GM12878 (cell line): Measurements from ENCODE around the gene MUC13. TPM values are rescaled to one million over a fixed set of nuclear protein-coding genes. Genes with fewer than 3 reads are reported as not detected.

Experiments used
- ATF7 ChIP-seq: fragments of 450-650 bp; IDR thresholded peaks from 2 replicates; pipeline ENCODE4 v1.6.1; 2016; ENCODE audit warnings: low read depth, mild to moderate bottlenecking
- BACH1 ChIP-seq: fragments of 450-650 bp; IDR thresholded peaks from 2 replicates; pipeline ENCODE4 v1.6.1; 2017; ENCODE audit warnings: mild to moderate bottlenecking, borderline replicate concordance
- BHLHE40 ChIP-seq, 2 experiments: fragments of 450-650 bp in 1 of 2; IDR thresholded peaks; 2 replicates each; pipeline ENCODE4 v1.6.1; 2011 to 2017; ENCODE audit warnings: low read depth in 2 of 2, borderline replicate concordance in 1 of 2, improper control_type of control experiment in 1 of 2, low read length in 1 of 2, mild to moderate bottlenecking in 1 of 2
- CHD1 ChIP-seq: IDR thresholded peaks from 2 replicates; pipeline ENCODE4 v1.6.1; 2012; ENCODE audit warnings: low read depth, low read length, improper control_type of control experiment
- DPF2 ChIP-seq: fragments of 450-650 bp; IDR thresholded peaks from 2 replicates; pipeline ENCODE4 v1.6.1; 2017; ENCODE audit warnings: mild to moderate bottlenecking
- ELK1 ChIP-seq: IDR thresholded peaks from 2 replicates; pipeline ENCODE4 v1.6.1; 2012; ENCODE audit warnings: low read depth, low read length, improper control_type of control experiment
- GATAD2B ChIP-seq: fragments of 450-650 bp; conservative IDR thresholded peaks from 2 replicates; pipeline ENCODE4 v1.6.1; 2017; ENCODE audit warnings: low read depth, mild to moderate bottlenecking, moderate library complexity
- IKZF1 ChIP-seq: fragments of 450-650 bp; conservative IDR thresholded peaks from 2 replicates; pipeline ENCODE4 v1.6.1; 2017; ENCODE audit warnings: antibody characterized with exemption, mild to moderate bottlenecking
- IKZF2 ChIP-seq, 2 experiments: fragments of 450-650 bp; IDR thresholded peaks; 2 replicates each; pipeline ENCODE4 v1.6.1; 2017; ENCODE audit warnings: mild to moderate bottlenecking in 2 of 2, moderate library complexity in 2 of 2
- KAT2A ChIP-seq: conservative IDR thresholded peaks from 2 replicates; pipeline ENCODE4 v1.6.1; 2011; ENCODE audit warnings: low read depth, low read length; ENCODE audit not compliant: control insufficient read depth
- MEF2A ChIP-seq: IDR thresholded peaks from 2 replicates; pipeline ENCODE4 v1.6.1; 2011; ENCODE audit warnings: low read depth, mild to moderate bottlenecking, low read length, moderate library complexity; ENCODE audit not compliant: insufficient read depth
- MEF2B ChIP-seq: fragments of 450-650 bp; IDR thresholded peaks from 2 replicates; pipeline ENCODE4 v1.6.1; 2018; ENCODE audit warnings: mild to moderate bottlenecking, moderate library complexity; ENCODE audit not compliant: partially characterized antibody, poor library complexity, severe bottlenecking
- MTA2 ChIP-seq: fragments of 450-650 bp; IDR thresholded peaks from 2 replicates; pipeline ENCODE4 v1.6.1; 2016; ENCODE audit warnings: low read depth, mild to moderate bottlenecking, moderate library complexity
- NBN ChIP-seq: fragments of 450-650 bp; IDR thresholded peaks from 2 replicates; pipeline ENCODE4 v1.6.1; 2016
- NFXL1 ChIP-seq: fragments of 450-650 bp; IDR thresholded peaks from 2 replicates; pipeline ENCODE4 v1.6.1; 2017; ENCODE audit warnings: antibody characterized with exemption, mild to moderate bottlenecking, borderline replicate concordance
- PKNOX1 ChIP-seq: fragments of 450-650 bp; IDR thresholded peaks from 2 replicates; pipeline ENCODE4 v1.6.1; 2016; ENCODE audit warnings: mild to moderate bottlenecking
- RAD21 ChIP-seq: IDR thresholded peaks from 2 replicates; pipeline ENCODE4 v1.6.1; 2011; ENCODE audit warnings: mild to moderate bottlenecking, low read depth, low read length, moderate library complexity; ENCODE audit not compliant: insufficient read depth
- RAD51 ChIP-seq: fragments of 450-650 bp; IDR thresholded peaks from 2 replicates; pipeline ENCODE4 v1.6.1; 2016; ENCODE audit warnings: moderate library complexity, mild to moderate bottlenecking, inconsistent platforms
- RB1 ChIP-seq: fragments of 450-650 bp; formaldehyde crosslinking; IDR thresholded peaks from 2 replicates; pipeline ENCODE4 v1.6.1; 2017; ENCODE audit warnings: mild to moderate bottlenecking, borderline replicate concordance
- SMC3 ChIP-seq: IDR thresholded peaks from 2 replicates; pipeline ENCODE4 v1.6.1; 2011; ENCODE audit warnings: low read length, improper control_type of control experiment, borderline replicate concordance
- SPI1 ChIP-seq: IDR thresholded peaks from 2 replicates; pipeline ENCODE4 v1.6.1; 2011; ENCODE audit warnings: low read depth, mild to moderate bottlenecking, low read length, moderate library complexity, borderline replicate concordance; ENCODE audit not compliant: insufficient read depth
- SREBF2 ChIP-seq: IDR thresholded peaks from 2 replicates; pipeline ENCODE4 v1.6.1; 2012; ENCODE audit warnings: mild to moderate bottlenecking, low read length
- polyA plus RNA-seq, 11 experiments: library from polyadenylated mRNA; depleted of rRNA in 4 of 11; unstranded in 6 of 11; stranded (reverse) in 5 of 11; fragments of >200 nt; fragmentation: Nextera tagmentation in 4 of 11; fragmentation: Illumina TruSeq in 1 of 11; extraction: Ambion mirVana in 4 of 11; extraction: Trizol in 1 of 11; gene quantifications; 1 replicate in 1 of 11; 2 replicates in 10 of 11; pipeline versions ENCODE4 v1.2.1 to v1.2.3, GENCODE V29; 2011 to 2016; ENCODE audit warnings: inconsistent platforms in 2 of 11, missing spikeins in 2 of 11, low read depth in 1 of 11
- total RNA-seq, 4 experiments: library from RNA; depleted of rRNA in 3 of 4; stranded (reverse); fragments of >200 nt in 3 of 4; fragmentation: Illumina TruSeq in 1 of 4; extraction: Trizol in 1 of 4; gene quantifications; 2 replicates each; pipeline versions ENCODE4 v1.2.1 to v1.2.3, GENCODE V29; 2013 to 2021

Gene MUC13
- total and polyA plus RNA-seq, 10 of the 15 experiments (the other 5 are each of a cell fraction or from before 2014, with no cell fraction given), result 0.27 to 60.1 (median 0.76) TPM

- TF ChIP-seq BHLHE40 (IDR thresholded peaks at IDR 0.05; ENCODE audit: borderline replicate concordance in 1 of 2, low read depth in 2 of 2, low read length in 1 of 2), result peak in 1 of 2 experiments; percentile 3; a peak in 1 of 4 replicates
- TF ChIP-seq MEF2B, result peak; percentile 19
- TF ChIP-seq SREBF2, result no peak
- TF ChIP-seq IKZF1, result peak; percentile 76
- TF ChIP-seq KAT2A, result no peak
- TF ChIP-seq RAD21, result no peak
- TF ChIP-seq ELK1, result no peak
- no peak for TF ChIP-seq DPF2
- 0 out of 2 replicates have a peak, but pooled peaks have one; percentile 26 for TF ChIP-seq PKNOX1
- no peak for TF ChIP-seq MEF2A
- TF ChIP-seq CHD1, result no peak
- no peak for TF ChIP-seq SMC3
- TF ChIP-seq MTA2, result peak; percentile 93
- no peak for TF ChIP-seq SPI1
- TF ChIP-seq RAD51, result 0 out of 2 replicates have a peak, but pooled peaks have one; percentile 8
- peak; percentile 17; the same call in 1 of the 2 replicates for TF ChIP-seq GATAD2B
- TF ChIP-seq IKZF2 (IDR thresholded peaks at IDR 0.05), result peak; percentile 43 to 77; a peak in 2 of 4 replicates
- no peak for TF ChIP-seq RB1
- TF ChIP-seq BACH1, result no peak
- TF ChIP-seq ATF7, result peak; percentile 72
- TF ChIP-seq NFXL1, result no peak
- TF ChIP-seq NBN, result peak; percentile 62; the same call in 1 of the 2 replicates
Observed at GRCh38 chr3:124934577-124934976, at the start of gene MUC13 (continued).
